H9 (cell line): ENCODE measurements around the gene CSDE1. TPM values are rescaled to one million over a fixed set of nuclear protein-coding genes. Genes with fewer than 3 reads are reported as not detected.
A peak's percentile ranks its signal among the peaks of the same experiment; 100 is the strongest.
"Not testable (repeated sequence)": the region's sequence is repeated elsewhere in the genome, so short reads cannot be mapped to it uniquely, and the experiment has no call there.

ENCODE experiments used
- DNase-seq: peaks from one replicate; pipeline ENCODE4 v3.0.0-alpha.2; 2017
- H2AFZ ChIP-seq: one replicate; pipeline ENCODE4 v1.6.1; 2013; ENCODE audit warnings: mild to moderate bottlenecking, low read length, control low read depth, moderate library complexity
- H2AK5ac ChIP-seq: 2 replicates; pipeline ENCODE4 v1.6.1; 2013; ENCODE audit warnings: low read length, control low read depth, mixed read lengths; ENCODE audit not compliant: insufficient read length
- H2BK120ac ChIP-seq: one replicate; pipeline ENCODE4 v1.6.1; 2013; ENCODE audit warnings: low read depth, mild to moderate bottlenecking, low read length, control low read depth, inconsistent platforms; ENCODE audit not compliant: poor library complexity, severe bottlenecking
- H2BK12ac ChIP-seq: 2 replicates; pipeline ENCODE4 v1.6.1; 2013; ENCODE audit warnings: low read length, control low read depth, mixed read lengths, low read depth; ENCODE audit not compliant: insufficient read length
- H2BK15ac ChIP-seq: 2 replicates; pipeline ENCODE4 v1.6.1; 2013; ENCODE audit warnings: low read depth, low read length, control low read depth
- H2BK20ac ChIP-seq: one replicate; pipeline ENCODE4 v1.6.1; 2013; ENCODE audit warnings: low read depth, mild to moderate bottlenecking, low read length, control low read depth, inconsistent platforms; ENCODE audit not compliant: poor library complexity, severe bottlenecking
- H2BK5ac ChIP-seq: 2 replicates; pipeline ENCODE4 v1.6.1; 2013; ENCODE audit warnings: low read length, control low read depth, mixed read lengths; ENCODE audit not compliant: insufficient read length
- H3K14ac ChIP-seq: 2 replicates; pipeline ENCODE4 v1.6.1; 2013; ENCODE audit warnings: low read length, control low read depth; ENCODE audit not compliant: insufficient read depth
- H3K18ac ChIP-seq: 2 replicates; pipeline ENCODE4 v1.6.1; 2013; ENCODE audit warnings: low read depth, mild to moderate bottlenecking, mixed read lengths, low read length, control low read depth; ENCODE audit not compliant: insufficient read length
- H3K23ac ChIP-seq: 2 replicates; pipeline ENCODE4 v1.6.1; 2013; ENCODE audit warnings: low read length, control low read depth, mixed read lengths, low read depth; ENCODE audit not compliant: insufficient read length
- H3K23me2 ChIP-seq: 2 replicates; pipeline ENCODE4 v1.6.1; 2013; ENCODE audit warnings: low read depth, mild to moderate bottlenecking, mixed read lengths, low read length, control low read depth; ENCODE audit not compliant: insufficient read length, poor library complexity, severe bottlenecking
- H3K27ac ChIP-seq: 2 replicates; pipeline ENCODE4 v1.5.1; 2013; ENCODE audit warnings: low read length, control low read depth, mixed read lengths, low read depth; ENCODE audit not compliant: insufficient read length
- H3K27me3 ChIP-seq: 2 replicates; pipeline ENCODE4 v1.6.1; 2013; ENCODE audit warnings: low read length, control low read depth, inconsistent platforms; ENCODE audit not compliant: insufficient read depth
- H3K4ac ChIP-seq: 2 replicates; pipeline ENCODE4 v1.6.1; 2013; ENCODE audit warnings: low read depth, mild to moderate bottlenecking, control low read depth, inconsistent platforms, low read length, moderate library complexity
- H3K4me1 ChIP-seq: 2 replicates; pipeline ENCODE4 v1.6.1; 2013; ENCODE audit warnings: low read length, control low read depth, inconsistent platforms; ENCODE audit not compliant: insufficient read depth
- H3K4me2 ChIP-seq: 2 replicates; pipeline ENCODE4 v1.6.1; 2013; ENCODE audit warnings: low read length, control low read depth, mixed read lengths; ENCODE audit not compliant: insufficient read length, insufficient read depth
- H3K56ac ChIP-seq: 2 replicates; pipeline ENCODE4 v1.6.1; 2013; ENCODE audit warnings: low read depth, mild to moderate bottlenecking, mixed read lengths, low read length, control low read depth; ENCODE audit not compliant: insufficient read length
- H3K79me1 ChIP-seq: 2 replicates; pipeline ENCODE4 v1.6.1; 2013; ENCODE audit warnings: low read depth, mild to moderate bottlenecking, moderate library complexity, low read length, control low read depth, inconsistent platforms; ENCODE audit not compliant: insufficient read depth, poor library complexity, severe bottlenecking
- H3K79me2 ChIP-seq: 2 replicates; pipeline ENCODE4 v1.6.1; 2013; ENCODE audit warnings: low read length, control low read depth, inconsistent platforms; ENCODE audit not compliant: insufficient read depth
- H3K9ac ChIP-seq: 2 replicates; pipeline ENCODE4 v1.6.1; 2013; ENCODE audit warnings: low read length, control low read depth, mixed read lengths; ENCODE audit not compliant: insufficient read length; ENCODE audit errors: extremely low read depth
- H3K9me3 ChIP-seq: one replicate; pipeline ENCODE4 v1.6.1; 2013; ENCODE audit warnings: low read depth, low read length, inconsistent platforms; ENCODE audit not compliant: control insufficient read depth
- H3T11ph ChIP-seq: one replicate; pipeline ENCODE4 v1.6.1; 2013; ENCODE audit warnings: mild to moderate bottlenecking, low read length, control low read depth, inconsistent platforms
- H4K20me1 ChIP-seq: one replicate; pipeline ENCODE4 v1.6.1; 2013; ENCODE audit not compliant: control insufficient read depth, insufficient read length, insufficient read depth
- H4K5ac ChIP-seq: 2 replicates; pipeline ENCODE4 v1.6.1; 2013; ENCODE audit warnings: low read depth, mild to moderate bottlenecking, mixed read lengths, low read length, control low read depth; ENCODE audit not compliant: insufficient read length
- H4K8ac ChIP-seq: replicated peaks from 2 replicates; pipeline ENCODE4 v1.6.1; 2013; ENCODE audit warnings: low read length, control low read depth, mixed read lengths, low read depth; ENCODE audit not compliant: insufficient read length
- H4K91ac ChIP-seq: 2 replicates; pipeline ENCODE4 v1.6.1; 2013; ENCODE audit warnings: low read depth, mild to moderate bottlenecking, moderate library complexity, mixed read lengths, low read length, control low read depth; ENCODE audit not compliant: insufficient read length
- H3K27ac Mint-ChIP-seq, 3 experiments: 2 replicates in 2 of 3; 3 replicates in 1 of 3; pipeline ENCODE4 v1.8.0; 2020 to 2021; ENCODE audit warnings: mixed read lengths in 3 of 3, mild to moderate bottlenecking in 1 of 3, moderate library complexity in 1 of 3
- H3K27me3 Mint-ChIP-seq: 2 replicates; pipeline ENCODE4 v1.8.0; 2021; ENCODE audit warnings: low read depth, mild to moderate bottlenecking, moderate library complexity, mixed read lengths
- H3K36me3 Mint-ChIP-seq, 3 experiments: 2 replicates in 2 of 3; 3 replicates in 1 of 3; pipeline ENCODE4 v1.8.0; 2020 to 2021; ENCODE audit warnings: low read depth in 3 of 3, mixed read lengths in 3 of 3; ENCODE audit not compliant: insufficient read depth in 1 of 3
- H3K4me1 Mint-ChIP-seq, 2 experiments: 2 replicates each; pipeline ENCODE4 v1.8.0; 2020; ENCODE audit warnings: mixed read lengths in 2 of 2
- H3K4me3 Mint-ChIP-seq, 2 experiments: 2 replicates in 1 of 2; 3 replicates in 1 of 2; pipeline ENCODE4 v1.8.0; 2020 to 2021; ENCODE audit warnings: mild to moderate bottlenecking in 2 of 2, mixed read lengths in 2 of 2, moderate library complexity in 1 of 2
- H3K9me3 Mint-ChIP-seq, 2 experiments: 2 replicates in 1 of 2; 3 replicates in 1 of 2; pipeline ENCODE4 v1.8.0; 2020; ENCODE audit warnings: mild to moderate bottlenecking in 2 of 2, mixed read lengths in 2 of 2, moderate library complexity in 1 of 2
- CTCF ChIP-seq: fragments of 200-600 bp; sonication (generic); conservative IDR thresholded peaks from 3 replicates; pipeline ENCODE4 v1.8.0; 2021; ENCODE audit warnings: antibody characterized with exemption, mild to moderate bottlenecking
- WGBS: extraction: QIAGEN DNeasy Blood & Tissue Kit; methylation state at CpG from one replicate; pipeline ENCODE4 v1.1.7; 2013; ENCODE audit warnings: missing lambda C conversion rate, low lambda C conversion rate, mixed read lengths; ENCODE audit not compliant: insufficient read length; ENCODE audit errors: extremely low coverage; 5-methylcytosine and 5-hydroxymethylcytosine counted together
- total RNA-seq: library from RNA; stranded (reverse); gene quantifications from 2 replicates; pipeline ENCODE4 v1.2.1, GENCODE V29; 2021

The CSDE1 gene
- total RNA-seq, 1 experiment from 2014 or later = 645 TPM

DNA sequence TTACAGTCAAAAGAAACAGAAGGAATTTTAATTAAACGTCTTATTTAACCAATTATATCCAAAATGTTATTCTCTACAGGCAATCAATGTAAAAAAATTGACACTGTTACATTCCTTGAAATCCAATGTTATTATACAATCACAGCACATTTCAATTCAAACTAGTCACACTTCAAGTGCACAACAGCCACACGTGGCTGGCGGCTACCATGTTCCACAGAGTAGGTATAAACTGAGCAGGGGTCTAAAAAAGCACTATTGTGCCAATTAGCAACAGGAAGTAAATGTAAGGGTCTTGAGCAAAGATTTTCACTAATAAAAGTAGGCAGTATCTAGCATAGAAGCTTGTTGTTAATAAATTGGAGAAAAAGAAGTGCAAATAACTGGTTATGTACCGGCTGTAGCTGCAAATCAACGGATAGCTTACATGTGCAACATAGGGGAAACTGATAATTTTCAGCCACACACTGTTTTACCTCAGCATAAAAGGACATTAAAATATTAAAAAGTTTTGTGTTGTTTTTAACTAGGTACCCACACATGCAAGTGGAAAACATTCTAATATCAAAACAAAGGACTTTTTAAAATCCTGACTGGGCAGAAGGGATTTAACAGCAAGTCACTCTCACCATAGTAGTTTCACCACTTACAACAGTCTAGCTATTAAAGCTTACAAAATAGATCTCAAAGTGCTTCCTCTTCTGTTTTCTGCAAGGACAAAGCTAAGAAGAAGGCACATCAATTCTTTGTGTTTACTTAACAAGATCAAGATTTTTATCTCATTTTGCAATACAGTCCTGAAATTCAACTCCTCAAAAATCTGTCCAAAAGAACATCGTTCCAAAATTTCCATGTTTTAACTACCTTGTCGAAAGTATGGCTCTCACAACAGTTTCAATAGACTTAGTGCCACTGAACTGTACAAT, 2.5 kb downstream of the CSDE1 start:
- Histone ChIP-seq H3K23ac (no peak overlapping the region), H4K5ac (no peak overlapping the region), H3K4me2 (peak overlapping the region; percentile 77), H4K8ac (no peak overlapping the region), H3K4me1 (peaks cover 9% of the 10 kb centered on the region; the same call in 1 of the 2 replicates), H3T11ph (no peak overlapping the region), H4K20me1 (peaks cover 3% of the 10 kb centered on the region), H3K79me2 (peaks cover 60% of the 10 kb centered on the region), H2BK120ac (no peak overlapping the region), H4K91ac (no peak overlapping the region), H2AK5ac (no peak overlapping the region), H2BK20ac (no peak overlapping the region), H3K4ac (no peak overlapping the region), H3K18ac (no peak overlapping the region), H3K14ac (no peak overlapping the region), H2BK5ac (no peak overlapping the region), H3K23me2 (peaks cover 3% of the 10 kb centered on the region), H3K56ac (no peak overlapping the region), H2BK15ac (no peak overlapping the region), H3K27me3 (no peaks in the 10 kb centered on the region), H3K9me3 (no peaks in the 10 kb centered on the region), H2BK12ac (no peak overlapping the region), H3K79me1 (peaks cover 5% of the 10 kb centered on the region), H3K27ac (no peak overlapping the region), H2AFZ (no peak overlapping the region), H3K9ac (no peak overlapping the region)
- H3K27ac Mint-ChIP-seq = peak overlapping the region; percentile 37 to 68 (median 62); a peak in 4 of 7 replicates
- no peak for DNase-seq
- peaks cover 1% of the 10 kb centered on the region; the same call in 1 of the 2 replicates for H3K27me3 Mint-ChIP-seq
- peaks cover 12 to 36% (median 33%) of the 10 kb centered on the region in 3 experiments for H3K36me3 Mint-ChIP-seq
- no peak for TF ChIP-seq CTCF
- no CpG with 5 or more reads among the region's 7 CpGs for WGBS
- peaks cover 52 to 54% of the 10 kb centered on the region in 2 experiments for H3K4me1 Mint-ChIP-seq
- H3K9me3 Mint-ChIP-seq = no peaks in the 10 kb centered on the region; a peak in 2 of 5 replicates
- H3K4me3 Mint-ChIP-seq = peak overlapping the region; percentile 100

DNA sequence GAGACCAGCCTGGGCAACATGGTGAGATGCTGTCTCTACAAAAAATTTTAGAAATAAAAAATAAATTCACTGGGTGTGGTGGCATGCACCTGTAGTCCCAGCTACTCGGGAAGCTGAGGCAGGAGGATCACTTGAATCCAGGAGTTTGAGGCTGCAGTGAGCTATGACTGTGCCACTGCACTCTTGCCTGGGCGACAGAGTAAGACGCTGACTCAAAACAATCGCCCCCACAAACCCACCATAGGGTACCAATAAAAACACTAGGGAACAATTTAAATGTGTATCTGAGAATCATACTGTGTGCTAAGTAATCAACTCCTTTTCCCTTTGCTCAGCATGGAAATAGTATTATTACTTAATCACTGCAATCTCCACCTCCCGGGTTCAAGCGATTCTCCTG, 4.1 kb downstream of the CSDE1 start:
- Histone ChIP-seq H3K79me2 (peaks cover 69% of the 10 kb centered on the region), H3K4me2 (peak overlapping the region; percentile 30)
- H3K4ac ChIP-seq, H4K5ac ChIP-seq, DNase-seq, H4K91ac ChIP-seq, H2BK20ac ChIP-seq, H2AK5ac ChIP-seq, H3K18ac ChIP-seq, H3K23ac ChIP-seq, H3K23me2 ChIP-seq, H2AFZ ChIP-seq, H2BK5ac ChIP-seq, H2BK12ac ChIP-seq, H3K9me3 ChIP-seq, H3T11ph ChIP-seq, H3K27me3 ChIP-seq, H4K8ac ChIP-seq, H3K27me3 Mint-ChIP-seq, H3K27ac ChIP-seq, H3K9me3 Mint-ChIP-seq, H3K79me1 ChIP-seq, H2BK15ac ChIP-seq, H4K20me1 ChIP-seq, H3K27ac Mint-ChIP-seq, H3K14ac ChIP-seq, H2BK120ac ChIP-seq, H3K9ac ChIP-seq, H3K4me1 ChIP-seq, H3K56ac ChIP-seq: not testable (repeated sequence)
- Mint-ChIP-seq H3K36me3 (peaks cover 22 to 51% (median 49%) of the 10 kb centered on the region in 3 experiments), H3K4me3 (peak overlapping the region; percentile 8 to 67; a peak in 2 of 5 replicates), H3K4me1 (peaks cover 52 to 54% of the 10 kb centered on the region in 2 experiments)
- WGBS = no CpG with 5 or more reads among the region's 6 CpGs
